GM10266 (cell line): ENCODE measurements around the gene IRS1.
"Not testable (repeated sequence)": the region's sequence is repeated elsewhere in the genome, so short reads cannot be mapped to it uniquely, and the experiment has no call there.

Experiments
- DNase-seq: peaks from one replicate; pipeline ENCODE4 v3.0.0; 2012; ENCODE audit errors: extremely low spot score
- TF ChIP-seq, protein P1 (sequence below): IDR thresholded peaks from 2 replicates; pipeline ENCODE4 v1.5.1; 2012; ENCODE audit warnings: mild to moderate bottlenecking, low read depth; ENCODE audit not compliant: control insufficient read depth, insufficient read depth; ENCODE audit errors: missing control alignments

IRS1 gene, protein sequence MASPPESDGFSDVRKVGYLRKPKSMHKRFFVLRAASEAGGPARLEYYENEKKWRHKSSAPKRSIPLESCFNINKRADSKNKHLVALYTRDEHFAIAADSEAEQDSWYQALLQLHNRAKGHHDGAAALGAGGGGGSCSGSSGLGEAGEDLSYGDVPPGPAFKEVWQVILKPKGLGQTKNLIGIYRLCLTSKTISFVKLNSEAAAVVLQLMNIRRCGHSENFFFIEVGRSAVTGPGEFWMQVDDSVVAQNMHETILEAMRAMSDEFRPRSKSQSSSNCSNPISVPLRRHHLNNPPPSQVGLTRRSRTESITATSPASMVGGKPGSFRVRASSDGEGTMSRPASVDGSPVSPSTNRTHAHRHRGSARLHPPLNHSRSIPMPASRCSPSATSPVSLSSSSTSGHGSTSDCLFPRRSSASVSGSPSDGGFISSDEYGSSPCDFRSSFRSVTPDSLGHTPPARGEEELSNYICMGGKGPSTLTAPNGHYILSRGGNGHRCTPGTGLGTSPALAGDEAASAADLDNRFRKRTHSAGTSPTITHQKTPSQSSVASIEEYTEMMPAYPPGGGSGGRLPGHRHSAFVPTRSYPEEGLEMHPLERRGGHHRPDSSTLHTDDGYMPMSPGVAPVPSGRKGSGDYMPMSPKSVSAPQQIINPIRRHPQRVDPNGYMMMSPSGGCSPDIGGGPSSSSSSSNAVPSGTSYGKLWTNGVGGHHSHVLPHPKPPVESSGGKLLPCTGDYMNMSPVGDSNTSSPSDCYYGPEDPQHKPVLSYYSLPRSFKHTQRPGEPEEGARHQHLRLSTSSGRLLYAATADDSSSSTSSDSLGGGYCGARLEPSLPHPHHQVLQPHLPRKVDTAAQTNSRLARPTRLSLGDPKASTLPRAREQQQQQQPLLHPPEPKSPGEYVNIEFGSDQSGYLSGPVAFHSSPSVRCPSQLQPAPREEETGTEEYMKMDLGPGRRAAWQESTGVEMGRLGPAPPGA (N-terminal part only)

DNA sequence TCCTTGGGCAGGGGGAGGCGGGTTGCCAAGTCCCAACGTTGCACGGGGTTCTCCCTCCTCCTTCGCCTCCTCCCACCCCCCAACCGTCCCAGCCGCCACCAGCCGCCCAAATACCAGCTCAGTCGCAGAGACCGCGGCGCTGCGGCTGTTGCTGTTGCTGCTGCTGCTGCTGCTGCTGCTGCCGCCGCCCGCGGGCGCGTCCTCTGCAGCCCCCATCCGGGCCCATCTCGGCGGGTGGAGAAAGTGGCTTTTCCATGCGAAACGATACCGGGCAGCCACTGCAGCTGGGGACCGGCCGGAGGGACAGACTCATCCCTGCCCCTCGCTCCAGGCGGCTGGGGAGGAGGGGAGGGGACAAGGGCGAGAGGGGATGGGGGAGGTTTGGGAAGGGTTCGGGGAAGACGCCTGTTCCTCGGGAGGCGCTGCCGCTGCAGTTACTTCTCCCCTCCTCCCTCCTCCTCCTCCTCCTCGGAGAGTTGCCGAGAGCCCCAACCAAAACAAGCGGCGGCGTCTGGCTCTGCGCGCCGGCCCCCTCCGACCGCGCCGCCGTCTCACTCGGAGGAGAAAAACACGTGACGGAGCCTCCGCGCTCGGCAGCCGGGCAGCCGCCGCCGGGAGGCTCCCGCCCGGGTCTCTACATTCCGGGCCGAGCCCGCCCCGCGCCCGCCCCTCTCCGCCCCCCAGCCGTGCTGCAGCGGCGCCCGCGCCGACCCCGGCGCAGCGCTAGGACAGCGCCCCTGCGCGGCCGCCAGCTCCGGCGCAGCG lies at the start of gene IRS1:
IRS1 (minus strand) TSS at position 610 of the 765 bp plus-strand sequence. CDS start 1,082 bp downstream, outside the sequence.
- DNase-seq, result peak; percentile 82
- TF ChIP-seq, protein P1, sequence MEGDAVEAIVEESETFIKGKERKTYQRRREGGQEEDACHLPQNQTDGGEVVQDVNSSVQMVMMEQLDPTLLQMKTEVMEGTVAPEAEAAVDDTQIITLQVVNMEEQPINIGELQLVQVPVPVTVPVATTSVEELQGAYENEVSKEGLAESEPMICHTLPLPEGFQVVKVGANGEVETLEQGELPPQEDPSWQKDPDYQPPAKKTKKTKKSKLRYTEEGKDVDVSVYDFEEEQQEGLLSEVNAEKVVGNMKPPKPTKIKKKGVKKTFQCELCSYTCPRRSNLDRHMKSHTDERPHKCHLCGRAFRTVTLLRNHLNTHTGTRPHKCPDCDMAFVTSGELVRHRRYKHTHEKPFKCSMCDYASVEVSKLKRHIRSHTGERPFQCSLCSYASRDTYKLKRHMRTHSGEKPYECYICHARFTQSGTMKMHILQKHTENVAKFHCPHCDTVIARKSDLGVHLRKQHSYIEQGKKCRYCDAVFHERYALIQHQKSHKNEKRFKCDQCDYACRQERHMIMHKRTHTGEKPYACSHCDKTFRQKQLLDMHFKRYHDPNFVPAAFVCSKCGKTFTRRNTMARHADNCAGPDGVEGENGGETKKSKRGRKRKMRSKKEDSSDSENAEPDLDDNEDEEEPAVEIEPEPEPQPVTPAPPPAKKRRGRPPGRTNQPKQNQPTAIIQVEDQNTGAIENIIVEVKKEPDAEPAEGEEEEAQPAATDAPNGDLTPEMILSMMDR, result peak; percentile 78

DNA sequence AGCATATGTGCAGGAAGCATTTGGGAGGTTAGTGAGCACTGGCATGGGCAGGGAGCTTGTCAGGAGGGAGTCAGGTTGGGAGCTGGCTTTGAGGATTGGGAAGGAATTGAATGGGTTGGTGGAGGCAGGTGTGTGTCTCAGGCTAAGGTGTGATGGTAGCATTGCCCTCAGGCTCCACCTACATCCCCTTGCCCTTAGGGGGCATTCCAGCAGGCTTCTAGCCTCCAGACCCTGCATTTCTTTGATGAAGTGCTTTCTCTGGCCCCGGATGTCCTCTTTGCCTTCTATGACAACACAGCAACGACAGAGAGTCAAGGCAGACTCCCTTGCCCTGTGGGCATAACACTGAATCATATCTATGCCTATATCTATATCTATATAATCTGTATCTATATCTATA lies 49.7 kb upstream of the IRS1 start:
- DNase-seq, result no peak

DNA sequence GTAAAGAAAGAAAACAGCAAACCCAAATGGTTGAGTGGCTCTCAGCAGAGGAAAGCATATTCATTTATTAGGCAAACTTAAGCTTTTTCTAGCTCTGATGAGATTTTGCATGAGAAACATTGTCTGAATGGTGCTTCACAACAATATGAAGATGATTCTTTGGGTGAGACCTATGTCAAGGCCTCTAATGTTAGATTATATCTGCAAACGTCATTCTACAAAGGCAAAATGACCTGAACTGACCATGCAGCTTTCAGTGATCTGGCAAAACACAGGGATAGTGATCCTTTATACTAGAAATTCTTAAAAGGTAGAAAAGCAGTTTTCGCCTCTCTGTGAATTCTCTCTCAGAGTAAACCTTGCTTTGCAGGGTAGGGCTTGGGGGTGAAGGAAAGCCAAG lies 47.9 kb upstream of the IRS1 start:
- TF ChIP-seq, protein P1, result no peak

More for the DNA sequence above, 49.7 kb upstream of the IRS1 start:
- TF ChIP-seq, protein P1, result no peak

DNA sequence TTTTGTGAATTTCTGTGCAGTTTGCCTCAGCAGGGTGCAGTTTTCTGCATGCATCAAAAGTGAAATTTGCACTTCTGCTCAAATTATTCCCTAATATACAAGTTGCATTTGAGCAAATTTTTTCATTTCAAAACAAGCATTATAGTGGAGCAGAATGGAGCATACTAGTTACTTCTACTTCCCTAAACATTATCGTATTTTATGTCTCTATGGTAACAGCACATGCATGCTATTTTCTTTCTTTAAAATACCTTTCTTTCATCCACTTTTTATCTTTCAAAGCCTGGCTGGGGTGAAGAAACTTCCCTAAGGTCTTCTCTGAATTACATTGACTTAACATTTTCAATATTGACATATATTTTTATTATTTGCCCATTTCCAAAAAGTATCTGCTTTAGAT lies 47.5 kb upstream of the IRS1 start:
- no peak for DNase-seq
- TF ChIP-seq, protein P1, result no peak

More for the DNA sequence above, 47.9 kb upstream of the IRS1 start:
- no peak for DNase-seq

DNA sequence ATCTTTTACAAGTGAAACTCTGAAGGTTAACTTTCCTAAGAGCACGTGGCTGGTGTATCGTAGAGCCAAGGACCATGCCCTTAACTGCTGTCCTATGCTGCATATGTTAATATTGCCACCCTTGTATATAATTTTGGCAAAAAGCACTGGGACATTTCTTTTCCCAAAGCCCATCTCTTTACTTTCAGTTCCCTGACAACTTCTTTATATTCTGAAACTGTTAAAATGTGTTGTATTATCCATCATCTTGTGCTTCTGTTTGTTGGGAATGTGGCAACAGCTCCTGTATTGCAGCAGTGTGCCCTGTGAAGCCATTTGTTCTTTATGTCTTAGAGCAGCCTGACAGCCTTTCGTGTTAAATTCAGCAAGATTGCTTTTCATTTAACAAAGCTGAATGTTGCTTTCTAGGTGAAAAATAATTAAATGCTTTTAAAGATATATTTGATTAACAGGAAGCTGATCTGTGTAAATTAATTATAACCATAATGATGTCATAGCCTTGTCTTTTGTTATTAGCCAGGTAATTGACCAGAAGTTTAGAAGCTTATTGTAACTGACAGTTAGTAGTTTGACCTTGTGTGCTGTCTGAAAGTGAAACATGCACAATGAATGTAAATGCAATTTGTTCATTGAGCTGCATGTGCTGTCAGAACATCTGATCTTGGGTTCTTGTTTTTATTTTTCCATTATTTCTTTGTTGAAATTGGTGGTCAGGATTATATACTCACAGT lies 45.9 kb upstream of the IRS1 start:
- TF ChIP-seq, protein P1, result no peak
- DNase-seq, result no peak

DNA sequence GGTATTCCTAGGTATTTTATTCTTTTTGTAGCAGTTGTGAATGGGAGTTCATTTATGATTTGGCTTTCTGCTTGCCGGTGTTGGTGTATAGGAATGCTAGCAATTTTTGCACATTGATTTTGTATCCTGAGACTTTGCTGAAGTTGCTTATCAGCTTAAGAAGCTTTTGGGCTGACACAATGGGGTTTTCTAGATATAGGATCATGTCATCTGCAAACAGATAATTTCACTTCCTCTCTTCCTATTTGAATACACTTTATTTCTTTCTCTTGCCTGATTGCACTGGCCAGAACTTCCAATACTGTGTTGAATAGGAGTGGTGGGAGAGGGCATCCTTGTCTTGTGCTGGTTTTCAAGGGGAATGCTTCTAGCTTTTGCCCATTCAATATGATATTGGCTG lies 43.4 kb upstream of the IRS1 start:
- DNase-seq, result not testable (repeated sequence)
